Adrenal gland (tissue), 12 donors: ENCODE results near the gene CARS1. TPM values are rescaled to one million over a fixed set of nuclear protein-coding genes. Genes with fewer than 3 reads are reported as not detected.

Experiments used
- DNase-seq, 7 donors: peaks; one replicate each; pipeline ENCODE4 v3.0.0-alpha.2; 2019 to 2020
- H3K27ac ChIP-seq, 5 donors: fragments of 200-600 bp; sonication (generic) in 4 of 5; 1 replicate in 3 of 5; 2 replicates in 2 of 5; pipeline versions ENCODE4 v1.5.1 to v1.8.0; 2016 to 2020; ENCODE audit warnings: mild to moderate bottlenecking in 1 of 5
- H3K27me3 ChIP-seq: fragments of 200-600 bp; 2 replicates; pipeline ENCODE4 v1.8.0; 2021
- H3K36me3 ChIP-seq, 2 donors: fragments of 200-600 bp; replicated peaks in 1 of 2; 1 replicate in 1 of 2; 2 replicates in 1 of 2; pipeline versions ENCODE4 v1.5.1 to v1.8.0; 2018 to 2022
- H3K4me1 ChIP-seq, 2 donors: fragments of 200-600 bp; replicated peaks in 1 of 2; 1 replicate in 1 of 2; 2 replicates in 1 of 2; pipeline versions ENCODE4 v1.5.1 to v1.8.0; 2018 to 2021
- H3K4me3 ChIP-seq, 4 donors: fragments of 200-600 bp; sonication (generic) in 3 of 4; one replicate each; pipeline ENCODE4 v1.5.1; 2016 to 2018
- H3K9me3 ChIP-seq, 3 donors: fragments of 200-600 bp; sonication (generic) in 1 of 3; replicated peaks in 1 of 3; 1 replicate in 2 of 3; 2 replicates in 1 of 3; pipeline versions ENCODE4 v1.5.1 to v1.8.0; 2016 to 2021
- CTCF ChIP-seq, 6 experiments: fragments of 450-650 bp in 4 of 6; fragments of 200-600 bp in 2 of 6; sonication (generic) in 1 of 6; IDR thresholded peaks; 1 replicate in 5 of 6; 2 replicates in 1 of 6; pipeline versions ENCODE4 v1.5.1 to v1.8.0; 2016 to 2021; ENCODE audit warnings: antibody characterized with exemption in 6 of 6, mild to moderate bottlenecking in 2 of 6, moderate library complexity in 1 of 6
- POLR2A ChIP-seq, 2 donors: fragments of 450-650 bp; IDR thresholded peaks; one replicate each; pipeline ENCODE4 v1.6.1; 2017; ENCODE audit warnings: antibody characterized with exemption in 2 of 2, mild to moderate bottlenecking in 2 of 2, moderate library complexity in 1 of 2
- WGBS, 4 donors: extraction: QIAGEN DNeasy Blood & Tissue Kit in 2 of 4; methylation state at CpG; one replicate each; pipeline versions ENCODE4 v1.1.5 to v1.1.7; 2013 to 2017; 5-methylcytosine and 5-hydroxymethylcytosine counted together
- intact Hi-C, 2 donors: fragments of 100-400 bp; cut with DNase I; formaldehyde crosslinking; loops; one replicate each; pipeline versions ENCODE4 v1.14.1 to v1.15.0; 2022 to 2023
- polyA plus RNA-seq, 3 donors: library from polyadenylated mRNA; stranded (reverse); fragments of 200-250 nt in 2 of 3; fragments of 350-450 nt in 1 of 3; fragmentation: Illumina TruSeq in 1 of 3; extraction: RNeasy Lipid Tissue Mini Kit (QIAGEN cat#74804) in 1 of 3; gene quantifications; one replicate each; pipeline ENCODE4 v1.2.3, GENCODE V29; 2013 to 2014
- total RNA-seq, 9 donors: library from RNA; depleted of rRNA in 4 of 9; stranded (reverse); fragments of >200 nt in 4 of 9; fragments of 120-200 nt in 1 of 9; fragmentation: NEBNext Ultra II Directional in 1 of 9; extraction: Animal tissue kit (Norgen Biotek cat#: 25700) in 1 of 9; gene quantifications; one replicate each; pipeline versions ENCODE4 v1.1.0 to v1.2.4, GENCODE V29; 2013 to 2023
- donor health status: healthy with polysubstance abuse.
- donor health status: Bipolar disorder and iron deficiency.
- donor health status: DM: yes; HTN: yes; CAD: no.
- donor health status: DM: no; HTN: no; CAD: no.
- donor health status: DM: no; HTN: no; CAD: no.
- donor health status: DM: yes; HTN: yes; CAD: no.

Gene CARS1
- total and polyA plus RNA-seq, 12 donors = 17.2 to 46.7 (median 31.5) TPM

- no peak for TF ChIP-seq POLR2A (IDR thresholded peaks at IDR 0.05)
- no peak for TF ChIP-seq CTCF (IDR thresholded peaks at IDR 0.05)
- 59 to 71% (median 67%) methylated on average over 5 of the region's 5 CpGs for WGBS, 4 donors
- H3K36me3 ChIP-seq = peaks cover 0 to 76% of the 10 kb centered on the region in 2 donors
- no peaks in the 10 kb centered on the region for H3K9me3 ChIP-seq
- H3K4me1 ChIP-seq = no peaks in the 10 kb centered on the region
- no peak for DNase-seq
- H3K27ac ChIP-seq = no peak overlapping the region
- no peak overlapping the region for H3K4me3 ChIP-seq
- intact Hi-C loops = no loop called here
- H3K27me3 ChIP-seq = no peaks in the 10 kb centered on the region
These were observed 96.1 kb downstream of the CARS1 start for GRCh38 chr11:2961080-2961479.

DNA sequence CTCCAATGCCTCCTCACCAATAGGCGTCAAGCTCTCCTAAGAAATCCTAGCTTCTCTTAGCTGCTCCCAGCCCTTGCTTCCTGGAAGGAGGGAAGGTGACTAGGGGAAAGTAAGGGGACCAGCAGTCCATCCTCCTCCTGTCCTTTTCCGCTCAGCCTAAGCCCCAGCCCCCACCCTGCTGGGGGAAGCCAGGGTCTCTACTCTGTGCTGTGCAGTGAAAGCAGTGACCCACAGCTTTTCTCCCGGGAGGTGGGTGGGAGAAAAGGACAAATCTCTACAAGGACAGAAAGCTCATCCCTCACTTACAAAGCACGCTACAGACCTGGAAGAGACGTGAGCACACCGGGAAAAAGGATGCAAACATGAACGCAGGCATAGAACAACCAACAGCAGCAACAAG lies 97.1 kb downstream of the CARS1 start:
- Histone ChIP-seq H3K4me1 (no peaks in the 10 kb centered on the region), H3K36me3 (peaks cover 0 to 76% of the 10 kb centered on the region in 2 donors), H3K9me3 (no peaks in the 10 kb centered on the region), H3K4me3 (no peak overlapping the region), H3K27me3 (no peaks in the 10 kb centered on the region), H3K27ac (no peak overlapping the region)
- no peak for DNase-seq
- TF ChIP-seq POLR2A (IDR thresholded peaks at IDR 0.05) (no peak), CTCF (IDR thresholded peaks at IDR 0.05) (no peak)
- WGBS, 4 donors = 91 to 97% (median 92%) methylated on average over 7 of the region's 7 CpGs
- intact Hi-C loops = no loop called here

- Histone ChIP-seq H3K4me1 (no peaks in the 10 kb centered on the region), H3K4me3 (no peak overlapping the region), H3K27me3 (no peaks in the 10 kb centered on the region), H3K36me3 (peaks cover 0 to 76% of the 10 kb centered on the region in 2 donors), H3K27ac (no peak overlapping the region), H3K9me3 (no peaks in the 10 kb centered on the region)
- 82 to 91% (median 84%) methylated on average over 3 of the region's 3 CpGs for WGBS, 4 donors
- TF ChIP-seq POLR2A (IDR thresholded peaks at IDR 0.05) = no peak
- no peak for TF ChIP-seq CTCF (IDR thresholded peaks at IDR 0.05)
- intact Hi-C loops = no loop called here
- no peak for DNase-seq
These were observed 99.0 kb downstream of the CARS1 start for GRCh38 chr11:2958251-2958650.

DNA sequence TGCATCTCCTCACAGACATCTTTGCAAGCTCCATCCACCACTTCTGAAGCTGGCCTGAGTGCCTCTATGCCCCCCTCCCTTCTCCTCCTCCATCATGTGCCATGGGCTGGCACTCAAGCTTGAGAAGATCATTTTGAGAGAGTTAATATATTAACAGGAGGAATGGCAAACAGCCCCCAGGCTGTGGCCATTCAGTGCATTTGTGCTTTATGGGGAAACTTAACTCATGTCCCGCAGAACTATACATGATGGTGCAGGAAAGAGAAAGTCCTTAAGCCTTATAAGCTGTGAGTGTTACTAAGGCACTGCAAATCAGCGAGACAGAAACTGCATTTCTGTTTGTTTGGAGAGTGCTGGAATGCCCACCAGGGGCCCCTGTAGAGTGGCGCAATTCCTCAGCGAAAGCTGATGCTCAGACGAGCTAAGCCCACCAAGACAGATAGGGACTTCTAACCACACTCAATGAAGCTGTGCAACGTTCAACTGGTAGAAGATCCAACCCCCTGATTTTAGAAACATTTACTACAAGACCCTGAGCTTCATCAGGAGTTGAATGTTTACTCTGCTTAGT lies 101.2 kb downstream of the CARS1 start:
- no peak for DNase-seq
- H3K27ac ChIP-seq = no peak overlapping the region
- peaks cover 0 to 90% of the 10 kb centered on the region in 2 donors for H3K36me3 ChIP-seq
- no peaks in the 10 kb centered on the region for H3K4me1 ChIP-seq
- H3K4me3 ChIP-seq = no peak overlapping the region
- H3K9me3 ChIP-seq = no peaks in the 10 kb centered on the region
- TF ChIP-seq POLR2A (IDR thresholded peaks at IDR 0.05) (no peak), CTCF (IDR thresholded peaks at IDR 0.05) (no peak)
- intact Hi-C loops = no loop called here
- WGBS, 4 donors = 87 to 91% (median 89%) methylated on average over 6 of the region's 6 CpGs
- H3K27me3 ChIP-seq = no peaks in the 10 kb centered on the region
